ENCODE measurements around the gene RALGPS1. TPM values are rescaled to one million over a fixed set of nuclear protein-coding genes. Genes with fewer than 3 reads are reported as not detected.
"Not testable (repeated sequence)": the region's sequence is repeated elsewhere in the genome, so short reads cannot be mapped to it uniquely, and the experiment has no call there.

The RALGPS1 gene
- total and polyA plus RNA-seq, 5 donors from 2014 or later = 1.8 to 10.3 (median 3.3) TPM

DNA sequence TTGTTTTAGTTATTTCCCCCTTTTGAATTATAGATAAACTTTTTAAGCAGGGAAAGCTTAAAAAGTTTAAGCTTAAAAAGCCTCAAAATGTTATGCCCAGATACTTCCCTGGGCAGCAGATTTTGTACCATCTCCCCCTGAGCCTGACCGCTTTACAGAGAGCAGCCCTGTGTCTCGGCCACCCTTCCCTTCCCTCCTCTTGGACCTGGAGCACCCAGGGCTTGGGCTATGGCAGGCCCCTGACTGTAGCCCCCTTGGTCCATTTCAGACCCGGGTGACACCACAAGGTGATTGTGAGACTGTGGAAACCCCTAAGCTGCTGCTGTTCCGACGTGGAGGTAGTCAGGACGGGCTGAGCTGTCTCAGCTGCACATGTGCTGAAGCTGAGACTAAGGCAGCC, 97.7 kb downstream of the RALGPS1 start:
- Histone ChIP-seq H3K4me3 (ENCODE audit: low read depth, low read length) (no peak overlapping the region), H3K27ac (ENCODE audit: insufficient read depth, low read length, poor library complexity, severe bottlenecking) (no peak overlapping the region), H3K4me1 (ENCODE audit: control insufficient read depth, insufficient read depth, low read length, poor library complexity, severe bottlenecking) (no peaks in the 10 kb centered on the region), H3K27me3 (ENCODE audit: control insufficient read depth, insufficient read depth, low read length) (no peaks in the 10 kb centered on the region), H3K9me3 (ENCODE audit: control insufficient read depth in 2 of 2, low read length in 2 of 2) (no peaks in the 10 kb centered on the region), H3K36me3 (ENCODE audit: control insufficient read depth, insufficient read depth, low read length) (no peaks in the 10 kb centered on the region)
- Mint-ChIP-seq H3K4me3 (no peak overlapping the region), H3K4me1 (peaks cover 0 to 3% (median under 1%) of the 10 kb centered on the region in 4 donors), H3K9me3 (no peaks in the 10 kb centered on the region), H3K27me3 (no peaks in the 10 kb centered on the region), H3K36me3 (no peaks in the 10 kb centered on the region), H3K27ac (no peak overlapping the region)
- no peak for DNase-seq
- ATAC-seq (ENCODE audit: low read depth in 2 of 2) = no peak

DNA sequence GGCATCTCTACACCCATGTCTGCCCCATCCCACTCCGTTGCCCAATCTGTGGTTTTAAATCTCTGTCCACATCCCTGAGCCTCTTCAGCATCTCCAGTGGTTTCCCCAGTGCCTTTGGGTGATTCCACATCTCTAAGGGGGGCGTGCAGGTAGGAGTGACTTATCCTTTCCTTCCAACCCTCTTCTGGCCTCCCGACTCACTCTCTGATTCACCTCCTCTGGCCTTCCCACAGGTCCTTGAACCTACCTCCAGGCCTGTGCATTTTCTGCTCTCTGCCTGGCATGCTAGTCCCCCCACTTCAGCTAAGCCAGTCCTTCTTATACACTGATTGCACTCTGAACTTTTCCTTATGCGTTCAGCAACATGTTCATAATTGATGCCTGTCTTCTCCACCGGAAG, 99.0 kb downstream of the RALGPS1 start:
- H3K36me3 ChIP-seq (ENCODE audit: control insufficient read depth, insufficient read depth, low read length) = no peaks in the 10 kb centered on the region
- no peak for ATAC-seq (ENCODE audit: low read depth in 2 of 2)
- no peak overlapping the region for H3K27ac Mint-ChIP-seq
- H3K4me1 Mint-ChIP-seq = peaks cover 0 to 3% (median under 1%) of the 10 kb centered on the region in 4 donors
- no peak overlapping the region for H3K4me3 ChIP-seq (ENCODE audit: low read depth, low read length)
- H3K9me3 Mint-ChIP-seq = no peaks in the 10 kb centered on the region
- H3K36me3 Mint-ChIP-seq = no peaks in the 10 kb centered on the region
- H3K27ac ChIP-seq (ENCODE audit: insufficient read depth, low read length, poor library complexity, severe bottlenecking) = no peak overlapping the region
- H3K27me3 ChIP-seq (ENCODE audit: control insufficient read depth, insufficient read depth, low read length) = no peaks in the 10 kb centered on the region
- DNase-seq = no peak
- H3K27me3 Mint-ChIP-seq = no peaks in the 10 kb centered on the region
- no peak overlapping the region for H3K4me3 Mint-ChIP-seq
- H3K9me3 ChIP-seq (ENCODE audit: control insufficient read depth in 2 of 2, low read length in 2 of 2) = no peaks in the 10 kb centered on the region
- no peaks in the 10 kb centered on the region for H3K4me1 ChIP-seq (ENCODE audit: control insufficient read depth, insufficient read depth, low read length, poor library complexity, severe bottlenecking)

DNA sequence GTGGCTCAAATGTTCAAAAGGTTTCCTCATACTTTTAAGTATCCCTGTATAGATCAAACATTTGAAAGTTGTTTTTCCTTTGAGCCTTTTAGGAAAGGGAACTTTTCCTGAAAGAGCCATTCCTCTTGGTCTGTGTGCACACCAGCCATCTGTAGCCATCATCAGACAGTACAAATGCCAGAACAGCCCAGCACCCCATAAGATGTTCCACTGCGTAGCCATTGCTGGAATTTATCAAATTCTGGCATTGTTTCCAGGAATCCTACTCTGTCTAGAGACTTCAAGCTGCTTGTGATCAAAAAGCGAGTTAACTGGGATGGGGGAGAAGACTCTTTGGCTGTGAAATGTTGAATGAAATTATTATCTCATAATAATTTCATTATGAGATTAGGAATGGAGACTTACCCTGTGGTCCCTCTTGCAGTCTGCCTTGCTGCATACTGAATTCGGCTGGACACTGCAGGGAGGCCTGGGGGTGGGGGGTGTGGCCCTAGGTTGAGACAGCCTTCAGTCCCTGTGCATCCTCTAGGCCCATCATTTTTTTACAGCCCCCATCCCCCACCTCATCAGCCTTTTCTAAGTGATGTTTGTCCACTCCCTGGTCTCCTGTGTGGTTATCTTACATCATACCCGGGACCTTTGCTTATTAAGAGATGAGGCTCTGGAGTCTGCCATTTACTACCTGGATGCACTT, 99.8 kb downstream of the RALGPS1 start:
- H3K27me3 Mint-ChIP-seq = no peaks in the 10 kb centered on the region
- H3K27ac Mint-ChIP-seq = no peak overlapping the region
- no peaks in the 10 kb centered on the region for H3K36me3 ChIP-seq (ENCODE audit: control insufficient read depth, insufficient read depth, low read length)
- H3K27me3 ChIP-seq (ENCODE audit: control insufficient read depth, insufficient read depth, low read length) = no peaks in the 10 kb centered on the region
- peaks cover 0 to 3% (median under 1%) of the 10 kb centered on the region in 4 donors for H3K4me1 Mint-ChIP-seq
- no peak overlapping the region for H3K4me3 ChIP-seq (ENCODE audit: low read depth, low read length)
- no peaks in the 10 kb centered on the region for H3K9me3 Mint-ChIP-seq
- no peaks in the 10 kb centered on the region for H3K36me3 Mint-ChIP-seq
- no peaks in the 10 kb centered on the region for H3K9me3 ChIP-seq (ENCODE audit: control insufficient read depth in 2 of 2, low read length in 2 of 2)
- no peaks in the 10 kb centered on the region for H3K4me1 ChIP-seq (ENCODE audit: control insufficient read depth, insufficient read depth, low read length, poor library complexity, severe bottlenecking)
- H3K27ac ChIP-seq (ENCODE audit: insufficient read depth, low read length, poor library complexity, severe bottlenecking) = no peak overlapping the region
- H3K4me3 Mint-ChIP-seq = no peak overlapping the region
- ATAC-seq (ENCODE audit: low read depth in 2 of 2) (no peak), DNase-seq (no peak)

DNA sequence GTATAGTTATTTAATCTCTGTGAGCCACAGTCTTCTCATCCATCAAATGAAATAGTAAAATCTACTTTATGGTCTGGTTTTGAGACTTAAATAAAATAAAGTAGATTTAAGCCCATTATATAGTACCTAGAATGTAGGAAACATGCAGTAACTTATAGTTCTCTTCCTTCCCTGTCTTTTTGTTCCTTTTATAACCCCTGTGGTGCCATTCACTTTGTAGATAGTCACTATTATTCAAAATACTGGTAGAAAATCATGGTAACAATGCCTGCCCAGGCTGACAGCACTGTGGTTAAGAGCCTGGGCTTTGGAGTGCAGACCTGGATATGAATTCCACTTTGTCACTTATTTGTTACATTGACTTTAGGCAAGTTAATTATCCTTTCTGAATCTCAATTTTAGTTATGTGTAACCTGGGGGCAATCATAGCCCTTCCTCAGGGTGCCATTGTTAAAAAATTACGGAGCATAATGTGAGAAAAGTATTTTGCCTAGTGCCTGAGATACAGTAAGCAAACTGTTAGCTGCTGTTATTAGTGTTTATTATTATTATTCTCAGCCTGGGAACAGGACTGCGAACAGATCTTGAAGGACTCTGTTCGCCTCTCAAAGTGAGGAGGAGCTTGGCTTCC, 100.4 kb downstream of the RALGPS1 start:
- no peak overlapping the region for H3K27ac Mint-ChIP-seq
- Histone ChIP-seq H3K36me3 (ENCODE audit: control insufficient read depth, insufficient read depth, low read length) (no peaks in the 10 kb centered on the region), H3K27me3 (ENCODE audit: control insufficient read depth, insufficient read depth, low read length) (no peaks in the 10 kb centered on the region), H3K4me3 (ENCODE audit: low read depth, low read length) (no peak overlapping the region), H3K27ac (ENCODE audit: insufficient read depth, low read length, poor library complexity, severe bottlenecking) (no peak overlapping the region), H3K9me3 (ENCODE audit: control insufficient read depth in 2 of 2, low read length in 2 of 2) (no peaks in the 10 kb centered on the region), H3K4me1 (ENCODE audit: control insufficient read depth, insufficient read depth, low read length, poor library complexity, severe bottlenecking) (no peaks in the 10 kb centered on the region)
- DNase-seq (no peak), ATAC-seq (ENCODE audit: low read depth in 2 of 2) (no peak)
- H3K4me3 Mint-ChIP-seq = no peak overlapping the region
- peaks cover 0 to 3% (median under 1%) of the 10 kb centered on the region in 4 donors for H3K4me1 Mint-ChIP-seq
- H3K27me3 Mint-ChIP-seq = no peaks in the 10 kb centered on the region
- no peaks in the 10 kb centered on the region for H3K36me3 Mint-ChIP-seq
- no peaks in the 10 kb centered on the region for H3K9me3 Mint-ChIP-seq

DNA sequence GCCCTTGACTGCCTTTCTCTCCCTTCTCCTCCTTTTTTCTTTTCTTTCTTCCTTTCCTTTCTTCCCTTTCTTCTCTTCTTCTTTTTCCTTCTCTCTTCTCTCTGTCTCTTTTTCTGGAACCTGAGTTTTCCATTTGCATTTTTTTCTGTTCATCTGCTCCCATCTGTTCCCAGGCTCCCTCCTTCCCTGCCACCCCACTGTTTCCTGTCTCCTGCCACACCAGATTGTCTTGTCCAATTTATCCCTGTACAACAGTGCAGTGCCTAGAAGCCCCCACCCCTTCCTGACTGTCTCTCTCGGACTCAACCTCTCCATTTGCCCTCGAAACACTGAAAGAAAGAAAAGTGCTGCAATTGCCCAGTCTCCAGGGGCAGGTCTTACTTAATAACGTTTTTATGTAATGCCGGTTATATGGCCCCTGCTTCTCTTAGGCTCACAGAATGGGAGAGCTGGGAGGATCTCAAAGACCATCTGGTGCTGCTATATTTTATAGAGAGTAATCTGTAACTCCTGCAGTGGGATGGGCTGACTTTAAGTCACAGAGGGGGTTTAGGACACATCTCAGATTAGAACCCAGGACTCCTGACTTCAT, 101.4 kb downstream of the RALGPS1 start:
- Mint-ChIP-seq H3K9me3 (peaks cover 0 to 2% (median 0%) of the 10 kb centered on the region in 7 donors), H3K4me3 (no peak overlapping the region), H3K27ac (no peak overlapping the region), H3K4me1 (peaks cover 0 to 2% (median 0%) of the 10 kb centered on the region in 4 donors), H3K36me3 (no peaks in the 10 kb centered on the region), H3K27me3 (no peaks in the 10 kb centered on the region)
- H3K4me3 ChIP-seq (ENCODE audit: low read depth, low read length) = no peak overlapping the region
- H3K27me3 ChIP-seq (ENCODE audit: control insufficient read depth, insufficient read depth, low read length) = no peaks in the 10 kb centered on the region
- DNase-seq (no peak), ATAC-seq (ENCODE audit: low read depth in 2 of 2) (no peak)
- H3K9me3 ChIP-seq (ENCODE audit: control insufficient read depth in 2 of 2, low read length in 2 of 2) = no peaks in the 10 kb centered on the region
- no peaks in the 10 kb centered on the region for H3K4me1 ChIP-seq (ENCODE audit: control insufficient read depth, insufficient read depth, low read length, poor library complexity, severe bottlenecking)
- no peaks in the 10 kb centered on the region for H3K36me3 ChIP-seq (ENCODE audit: control insufficient read depth, insufficient read depth, low read length)
- no peak overlapping the region for H3K27ac ChIP-seq (ENCODE audit: insufficient read depth, low read length, poor library complexity, severe bottlenecking)

DNA sequence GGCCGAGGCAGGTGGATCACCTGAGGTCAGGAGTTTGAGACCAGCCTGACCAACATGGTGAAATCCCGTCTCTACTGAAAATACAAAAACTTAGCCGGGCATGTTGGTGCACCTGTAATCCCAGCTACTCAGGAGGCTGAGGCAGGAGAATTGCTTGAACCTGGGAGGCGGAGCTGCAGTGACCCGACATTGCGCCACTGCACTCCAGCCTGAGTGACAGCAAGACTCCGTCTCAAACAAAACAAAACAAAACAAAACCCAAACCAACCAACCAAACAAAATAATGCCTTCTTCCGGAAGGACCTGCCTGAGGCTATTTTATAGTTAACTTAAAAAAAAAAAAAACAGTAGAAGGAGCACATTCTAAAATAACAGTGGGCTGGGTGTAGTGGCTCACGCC, 103.4 kb downstream of the RALGPS1 start:
- not testable (repeated sequence) for H3K27me3 Mint-ChIP-seq

DNA sequence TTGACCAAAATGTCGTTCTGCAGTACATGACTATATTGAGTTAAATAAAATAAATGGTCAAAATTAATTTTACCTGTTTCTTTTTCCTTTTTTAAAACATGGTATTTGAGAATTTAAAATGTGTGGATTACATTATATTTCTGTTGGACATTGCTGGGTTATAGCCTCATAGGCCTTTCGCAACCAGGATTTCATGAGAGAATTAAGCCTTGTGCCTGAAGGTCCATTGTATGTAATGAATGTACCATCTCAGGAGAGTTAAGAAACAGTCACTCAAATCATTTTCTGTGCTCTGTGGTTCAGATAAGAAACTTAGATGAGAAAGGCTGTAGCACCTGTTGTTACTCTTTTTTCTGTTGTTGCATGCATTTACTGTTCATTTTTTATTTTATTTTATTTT, 104.4 kb downstream of the RALGPS1 start:
- no peaks in the 10 kb centered on the region for H3K36me3 Mint-ChIP-seq
- DNase-seq (no peak), ATAC-seq (ENCODE audit: low read depth in 2 of 2) (no peak)
- H3K4me1 ChIP-seq (ENCODE audit: control insufficient read depth, insufficient read depth, low read length, poor library complexity, severe bottlenecking) = no peaks in the 10 kb centered on the region
- H3K27me3 Mint-ChIP-seq = no peaks in the 10 kb centered on the region
- no peak overlapping the region for H3K27ac Mint-ChIP-seq
- peaks cover 0 to 2% (median 0%) of the 10 kb centered on the region in 4 donors for H3K4me1 Mint-ChIP-seq
- H3K9me3 Mint-ChIP-seq = peaks cover 0 to 2% (median 0%) of the 10 kb centered on the region in 7 donors
- no peaks in the 10 kb centered on the region for H3K27me3 ChIP-seq (ENCODE audit: control insufficient read depth, insufficient read depth, low read length)
- no peaks in the 10 kb centered on the region for H3K36me3 ChIP-seq (ENCODE audit: control insufficient read depth, insufficient read depth, low read length)
- H3K4me3 Mint-ChIP-seq = no peak overlapping the region
- H3K4me3 ChIP-seq (ENCODE audit: low read depth, low read length) = no peak overlapping the region
- H3K27ac ChIP-seq (ENCODE audit: insufficient read depth, low read length, poor library complexity, severe bottlenecking) = no peak overlapping the region
- H3K9me3 ChIP-seq (ENCODE audit: control insufficient read depth in 2 of 2, low read length in 2 of 2) = no peaks in the 10 kb centered on the region

More for the DNA sequence above, 103.4 kb downstream of the RALGPS1 start:
- H3K36me3 ChIP-seq (ENCODE audit: control insufficient read depth, insufficient read depth, low read length); H3K27ac Mint-ChIP-seq; H3K9me3 Mint-ChIP-seq; H3K36me3 Mint-ChIP-seq; H3K27ac ChIP-seq (ENCODE audit: insufficient read depth, low read length, poor library complexity, severe bottlenecking); H3K4me3 ChIP-seq (ENCODE audit: low read depth, low read length); H3K27me3 ChIP-seq (ENCODE audit: control insufficient read depth, insufficient read depth, low read length); H3K4me3 Mint-ChIP-seq; ATAC-seq (ENCODE audit: low read depth in 2 of 2); H3K9me3 ChIP-seq (ENCODE audit: control insufficient read depth in 2 of 2, low read length in 2 of 2); H3K4me1 ChIP-seq (ENCODE audit: control insufficient read depth, insufficient read depth, low read length, poor library complexity, severe bottlenecking); H3K4me1 Mint-ChIP-seq; DNase-seq: not testable (repeated sequence)

All from CD4-positive, CD25-positive, alpha-beta regulatory T cell (primary cell).